H9 (cell line): ENCODE results near the gene P2RY8. TPM values are rescaled to one million over a fixed set of nuclear protein-coding genes. Genes with fewer than 3 reads are reported as not detected.

ENCODE experiments used
- DNase-seq: peaks from one replicate; pipeline ENCODE4 v3.0.0-alpha.2; 2017
- H2AFZ ChIP-seq: one replicate; pipeline ENCODE4 v1.6.1; 2013; ENCODE audit warnings: mild to moderate bottlenecking, low read length, control low read depth, moderate library complexity
- H2AK5ac ChIP-seq: 2 replicates; pipeline ENCODE4 v1.6.1; 2013; ENCODE audit warnings: low read length, control low read depth, mixed read lengths; ENCODE audit not compliant: insufficient read length
- H2BK120ac ChIP-seq: one replicate; pipeline ENCODE4 v1.6.1; 2013; ENCODE audit warnings: low read depth, mild to moderate bottlenecking, low read length, control low read depth, inconsistent platforms; ENCODE audit not compliant: poor library complexity, severe bottlenecking
- H2BK12ac ChIP-seq: 2 replicates; pipeline ENCODE4 v1.6.1; 2013; ENCODE audit warnings: low read length, control low read depth, mixed read lengths, low read depth; ENCODE audit not compliant: insufficient read length
- H2BK15ac ChIP-seq: 2 replicates; pipeline ENCODE4 v1.6.1; 2013; ENCODE audit warnings: low read depth, low read length, control low read depth
- H2BK20ac ChIP-seq: one replicate; pipeline ENCODE4 v1.6.1; 2013; ENCODE audit warnings: low read depth, mild to moderate bottlenecking, low read length, control low read depth, inconsistent platforms; ENCODE audit not compliant: poor library complexity, severe bottlenecking
- H2BK5ac ChIP-seq: 2 replicates; pipeline ENCODE4 v1.6.1; 2013; ENCODE audit warnings: low read length, control low read depth, mixed read lengths; ENCODE audit not compliant: insufficient read length
- H3K14ac ChIP-seq: 2 replicates; pipeline ENCODE4 v1.6.1; 2013; ENCODE audit warnings: low read length, control low read depth; ENCODE audit not compliant: insufficient read depth
- H3K18ac ChIP-seq: 2 replicates; pipeline ENCODE4 v1.6.1; 2013; ENCODE audit warnings: low read depth, mild to moderate bottlenecking, mixed read lengths, low read length, control low read depth; ENCODE audit not compliant: insufficient read length
- H3K23ac ChIP-seq: 2 replicates; pipeline ENCODE4 v1.6.1; 2013; ENCODE audit warnings: low read length, control low read depth, mixed read lengths, low read depth; ENCODE audit not compliant: insufficient read length
- H3K23me2 ChIP-seq: 2 replicates; pipeline ENCODE4 v1.6.1; 2013; ENCODE audit warnings: low read depth, mild to moderate bottlenecking, mixed read lengths, low read length, control low read depth; ENCODE audit not compliant: insufficient read length, poor library complexity, severe bottlenecking
- H3K27ac ChIP-seq: 2 replicates; pipeline ENCODE4 v1.5.1; 2013; ENCODE audit warnings: low read length, control low read depth, mixed read lengths, low read depth; ENCODE audit not compliant: insufficient read length
- H3K27me3 ChIP-seq: 2 replicates; pipeline ENCODE4 v1.6.1; 2013; ENCODE audit warnings: low read length, control low read depth, inconsistent platforms; ENCODE audit not compliant: insufficient read depth
- H3K4ac ChIP-seq: 2 replicates; pipeline ENCODE4 v1.6.1; 2013; ENCODE audit warnings: low read depth, mild to moderate bottlenecking, control low read depth, inconsistent platforms, low read length, moderate library complexity
- H3K4me1 ChIP-seq: 2 replicates; pipeline ENCODE4 v1.6.1; 2013; ENCODE audit warnings: low read length, control low read depth, inconsistent platforms; ENCODE audit not compliant: insufficient read depth
- H3K4me2 ChIP-seq: 2 replicates; pipeline ENCODE4 v1.6.1; 2013; ENCODE audit warnings: low read length, control low read depth, mixed read lengths; ENCODE audit not compliant: insufficient read length, insufficient read depth
- H3K56ac ChIP-seq: 2 replicates; pipeline ENCODE4 v1.6.1; 2013; ENCODE audit warnings: low read depth, mild to moderate bottlenecking, mixed read lengths, low read length, control low read depth; ENCODE audit not compliant: insufficient read length
- H3K79me1 ChIP-seq: 2 replicates; pipeline ENCODE4 v1.6.1; 2013; ENCODE audit warnings: low read depth, mild to moderate bottlenecking, moderate library complexity, low read length, control low read depth, inconsistent platforms; ENCODE audit not compliant: insufficient read depth, poor library complexity, severe bottlenecking
- H3K79me2 ChIP-seq: 2 replicates; pipeline ENCODE4 v1.6.1; 2013; ENCODE audit warnings: low read length, control low read depth, inconsistent platforms; ENCODE audit not compliant: insufficient read depth
- H3K9ac ChIP-seq: 2 replicates; pipeline ENCODE4 v1.6.1; 2013; ENCODE audit warnings: low read length, control low read depth, mixed read lengths; ENCODE audit not compliant: insufficient read length; ENCODE audit errors: extremely low read depth
- H3K9me3 ChIP-seq: one replicate; pipeline ENCODE4 v1.6.1; 2013; ENCODE audit warnings: low read depth, low read length, inconsistent platforms; ENCODE audit not compliant: control insufficient read depth
- H3T11ph ChIP-seq: one replicate; pipeline ENCODE4 v1.6.1; 2013; ENCODE audit warnings: mild to moderate bottlenecking, low read length, control low read depth, inconsistent platforms
- H4K20me1 ChIP-seq: one replicate; pipeline ENCODE4 v1.6.1; 2013; ENCODE audit not compliant: control insufficient read depth, insufficient read length, insufficient read depth
- H4K5ac ChIP-seq: 2 replicates; pipeline ENCODE4 v1.6.1; 2013; ENCODE audit warnings: low read depth, mild to moderate bottlenecking, mixed read lengths, low read length, control low read depth; ENCODE audit not compliant: insufficient read length
- H4K8ac ChIP-seq: replicated peaks from 2 replicates; pipeline ENCODE4 v1.6.1; 2013; ENCODE audit warnings: low read length, control low read depth, mixed read lengths, low read depth; ENCODE audit not compliant: insufficient read length
- H4K91ac ChIP-seq: 2 replicates; pipeline ENCODE4 v1.6.1; 2013; ENCODE audit warnings: low read depth, mild to moderate bottlenecking, moderate library complexity, mixed read lengths, low read length, control low read depth; ENCODE audit not compliant: insufficient read length
- H3K27ac Mint-ChIP-seq, 3 experiments: 2 replicates in 2 of 3; 3 replicates in 1 of 3; pipeline ENCODE4 v1.8.0; 2020 to 2021; ENCODE audit warnings: mixed read lengths in 3 of 3, mild to moderate bottlenecking in 1 of 3, moderate library complexity in 1 of 3
- H3K27me3 Mint-ChIP-seq: 2 replicates; pipeline ENCODE4 v1.8.0; 2021; ENCODE audit warnings: low read depth, mild to moderate bottlenecking, moderate library complexity, mixed read lengths
- H3K36me3 Mint-ChIP-seq, 3 experiments: 2 replicates in 2 of 3; 3 replicates in 1 of 3; pipeline ENCODE4 v1.8.0; 2020 to 2021; ENCODE audit warnings: low read depth in 3 of 3, mixed read lengths in 3 of 3; ENCODE audit not compliant: insufficient read depth in 1 of 3
- H3K4me1 Mint-ChIP-seq, 2 experiments: 2 replicates each; pipeline ENCODE4 v1.8.0; 2020; ENCODE audit warnings: mixed read lengths in 2 of 2
- H3K4me3 Mint-ChIP-seq, 2 experiments: 2 replicates in 1 of 2; 3 replicates in 1 of 2; pipeline ENCODE4 v1.8.0; 2020 to 2021; ENCODE audit warnings: mild to moderate bottlenecking in 2 of 2, mixed read lengths in 2 of 2, moderate library complexity in 1 of 2
- H3K9me3 Mint-ChIP-seq, 2 experiments: 2 replicates in 1 of 2; 3 replicates in 1 of 2; pipeline ENCODE4 v1.8.0; 2020; ENCODE audit warnings: mild to moderate bottlenecking in 2 of 2, mixed read lengths in 2 of 2, moderate library complexity in 1 of 2
- CTCF ChIP-seq: fragments of 200-600 bp; sonication (generic); conservative IDR thresholded peaks from 3 replicates; pipeline ENCODE4 v1.8.0; 2021; ENCODE audit warnings: antibody characterized with exemption, mild to moderate bottlenecking
- WGBS: extraction: QIAGEN DNeasy Blood & Tissue Kit; methylation state at CpG from one replicate; pipeline ENCODE4 v1.1.7; 2013; ENCODE audit warnings: missing lambda C conversion rate, low lambda C conversion rate, mixed read lengths; ENCODE audit not compliant: insufficient read length; ENCODE audit errors: extremely low coverage; 5-methylcytosine and 5-hydroxymethylcytosine counted together
- total RNA-seq: library from RNA; stranded (reverse); gene quantifications from 2 replicates; pipeline ENCODE4 v1.2.1, GENCODE V29; 2021

Gene P2RY8
- total RNA-seq, 1 experiment from 2014 or later = not detected

- H4K91ac ChIP-seq = no peak overlapping the region
- DNase-seq = no peak
- no peaks in the 10 kb centered on the region for H3K27me3 ChIP-seq
- no peaks in the 10 kb centered on the region for H4K20me1 ChIP-seq
- no peak overlapping the region for H3K4ac ChIP-seq
- H2BK120ac ChIP-seq = no peak overlapping the region
- no peak overlapping the region for H3K14ac ChIP-seq
- H2BK20ac ChIP-seq = no peak overlapping the region
- H3T11ph ChIP-seq = no peak overlapping the region
- Mint-ChIP-seq H3K9me3 (peaks cover 33 to 37% of the 10 kb centered on the region in 2 experiments), H3K27ac (no peak overlapping the region), H3K4me3 (no peak overlapping the region), H3K27me3 (peaks cover 5% of the 10 kb centered on the region), H3K4me1 (peaks cover 9 to 12% of the 10 kb centered on the region in 2 experiments), H3K36me3 (peaks cover 78 to 83% (median 83%) of the 10 kb centered on the region in 3 experiments)
- no peak for TF ChIP-seq CTCF
- H4K8ac ChIP-seq = peak overlapping the region; percentile 24
- no peak overlapping the region for H2AFZ ChIP-seq
- H3K9me3 ChIP-seq = peaks cover 26% of the 10 kb centered on the region
- H3K27ac ChIP-seq = no peak overlapping the region
- no peaks in the 10 kb centered on the region for H3K79me2 ChIP-seq
- no peaks in the 10 kb centered on the region for H3K23me2 ChIP-seq
- H3K56ac ChIP-seq = no peak overlapping the region
- no peaks in the 10 kb centered on the region for H3K79me1 ChIP-seq
- H2BK12ac ChIP-seq = no peak overlapping the region
- H2BK15ac ChIP-seq = no peak overlapping the region
- 100% methylated on average over 2 of the region's 9 CpGs for WGBS
- H2AK5ac ChIP-seq = no peak overlapping the region
- H3K4me1 ChIP-seq = no peaks in the 10 kb centered on the region
- H3K23ac ChIP-seq = no peak overlapping the region
- H3K9ac ChIP-seq = no peak overlapping the region
- H3K18ac ChIP-seq = no peak overlapping the region
- H3K4me2 ChIP-seq = no peak overlapping the region
- H4K5ac ChIP-seq = no peak overlapping the region
- H2BK5ac ChIP-seq = no peak overlapping the region
Observed at GRCh38 chrX:1424147-1424851, 112.7 kb downstream of the P2RY8 start.
